HS-5 (cell line): ENCODE data around the gene CCDC171.
"Not testable (repeated sequence)": the region's sequence is repeated elsewhere in the genome, so short reads cannot be mapped to it uniquely, and the experiment has no call there.

Experiments
- DNase-seq: peaks from one replicate; pipeline ENCODE4 v3.0.0-alpha.2; 2012; ENCODE audit warnings: low read depth

Gene CCDC171

GRCh38 chr9:15570769-15571168 lies 17.9 kb downstream of the CCDC171 start:
- no peak for DNase-seq

GRCh38 chr9:15572200-15572770 lies 19.4 kb downstream of the CCDC171 start:
- no peak for DNase-seq

GRCh38 chr9:15576350-15577050 lies 23.7 kb downstream of the CCDC171 start:
- DNase-seq = no peak

- DNase-seq = no peak
Measured at GRCh38 chr9:15578714-15579113, 25.9 kb downstream of the CCDC171 start.

GRCh38 chr9:15584379-15584778 lies 31.5 kb downstream of the CCDC171 start:
- DNase-seq = no peak

- DNase-seq = no peak
Measured at GRCh38 chr9:15592317-15592716, 39.5 kb downstream of the CCDC171 start.

- not testable (repeated sequence) for DNase-seq
Measured at GRCh38 chr9:15592940-15593339, 40.1 kb downstream of the CCDC171 start.

GRCh38 chr9:15600666-15601330 lies 48.0 kb downstream of the CCDC171 start:
- DNase-seq = not testable (repeated sequence)

GRCh38 chr9:15606643-15607472 lies 54.0 kb downstream of the CCDC171 start:
- DNase-seq = peak; percentile 32

- DNase-seq = no peak
Measured at GRCh38 chr9:15612962-15613361, 60.1 kb downstream of the CCDC171 start.

- DNase-seq = no peak
Measured at GRCh38 chr9:15617782-15618181, 64.9 kb downstream of the CCDC171 start.

GRCh38 chr9:15618540-15619331 lies 65.9 kb downstream of the CCDC171 start:
- no peak for DNase-seq

- no peak for DNase-seq
Measured at GRCh38 chr9:15622318-15622971, 69.6 kb downstream of the CCDC171 start.

- DNase-seq = no peak
Measured at GRCh38 chr9:15635752-15636151, 82.9 kb downstream of the CCDC171 start.

GRCh38 chr9:15640121-15640520 lies 87.3 kb downstream of the CCDC171 start:
- DNase-seq = no peak

GRCh38 chr9:15641291-15641690 lies 88.4 kb downstream of the CCDC171 start:
- DNase-seq = no peak

GRCh38 chr9:15642369-15642962 lies 89.6 kb downstream of the CCDC171 start:
- no peak for DNase-seq

- no peak for DNase-seq
Measured at GRCh38 chr9:15670246-15670645, 117.4 kb downstream of the CCDC171 start.

GRCh38 chr9:15670894-15671293 lies 118.1 kb downstream of the CCDC171 start:
- no peak for DNase-seq

- no peak for DNase-seq
Measured at GRCh38 chr9:15693701-15694100, 140.9 kb downstream of the CCDC171 start.

- no peak for DNase-seq
Measured at GRCh38 chr9:15696979-15697378, 144.1 kb downstream of the CCDC171 start.
